ENCODE measurements around the gene ADAT3. TPM values are rescaled to one million over a fixed set of nuclear protein-coding genes. Genes with fewer than 3 reads are reported as not detected.

Gene ADAT3
- total and polyA plus RNA-seq, 2 donors (not counting 1 experiment from before 2014, with no cell fraction given) = 5.3 to 13.4 TPM

- H3K9ac ChIP-seq (ENCODE audit: low read length) = no peak overlapping the region
- peaks cover 0 to 13% of the 10 kb centered on the region in 2 experiments for H3K36me3 ChIP-seq (replicated peaks in 1 of 2; ENCODE audit: control extremely low read depth in 1 of 2, control insufficient read depth in 1 of 2, extremely low read depth in 1 of 2, insufficient read depth in 2 of 2, low read length in 1 of 2)
- peaks cover 56% of the 10 kb centered on the region for H3K79me2 ChIP-seq (ENCODE audit: control insufficient read depth, insufficient read depth, low read length)
- Mint-ChIP-seq H3K4me3 (peak overlapping the region; percentile 99), H3K9me3 (ENCODE audit: insufficient read depth) (no peaks in the 10 kb centered on the region), H3K27me3 (no peaks in the 10 kb centered on the region), H3K27ac (peak overlapping the region; percentile 78), H3K4me1 (peaks cover 33% of the 10 kb centered on the region)
- ATAC-seq (ENCODE audit: low read depth) = no peak
- H3K27ac ChIP-seq (ENCODE audit: low read length in 2 of 2) = peak overlapping the region; percentile 0 to 24
- peaks cover 46% of the 10 kb centered on the region for H4K20me1 ChIP-seq (ENCODE audit: control insufficient read depth, insufficient read depth, low read length, poor library complexity, severe bottlenecking)
- H3K4me2 ChIP-seq (replicated peaks; ENCODE audit: low read depth, low read length, poor library complexity, severe bottlenecking) = peak overlapping the region; percentile 92
- peak; percentile 30 for DNase-seq
- intact Hi-C loops (cut with micrococcal nuclease) = no loop called here
- H3K27me3 ChIP-seq (replicated peaks in 1 of 4; ENCODE audit: control extremely low read depth in 1 of 4, control insufficient read depth in 3 of 4, insufficient read depth in 4 of 4, low read length in 3 of 4) = no peaks in the 10 kb centered on the region
- no peak overlapping the region for H2AFZ ChIP-seq (ENCODE audit: insufficient read depth, low read depth, low read length, poor library complexity, severe bottlenecking)
- CTCF ChIA-PET = no interaction called here
- H3K4me1 ChIP-seq (ENCODE audit: control insufficient read depth in 2 of 2, insufficient read depth in 2 of 2, low read length in 2 of 2) = peaks cover 32 to 50% of the 10 kb centered on the region in 2 donors
- POLR2A ChIA-PET = interaction anchor here (0.6 kb wide), 1 partner anchor 21 kb away, joined by 9 read pairs; no protein-coding TSS in a partner anchor
- H3K9me3 ChIP-seq (ENCODE audit: control extremely low read depth in 1 of 3, control insufficient read depth in 2 of 3, insufficient read depth in 1 of 3, low read length in 2 of 3) = no peaks in the 10 kb centered on the region
- H3K4me3 ChIP-seq (ENCODE audit: control extremely low read depth in 1 of 5, extremely low read depth in 1 of 5, insufficient read depth in 1 of 5, low read depth in 2 of 5, low read length in 4 of 5) = no peak overlapping the region
- 82% methylated on average over 24 of the region's 31 CpGs for WGBS (ENCODE audit: insufficient coverage)
- TF ChIP-seq EZH2 (IDR thresholded peaks at IDR 0.05; ENCODE audit: borderline replicate concordance, insufficient read depth, low read depth, low read length, poor library complexity, severe bottlenecking) = no peak
- TF ChIP-seq, protein P1, sequence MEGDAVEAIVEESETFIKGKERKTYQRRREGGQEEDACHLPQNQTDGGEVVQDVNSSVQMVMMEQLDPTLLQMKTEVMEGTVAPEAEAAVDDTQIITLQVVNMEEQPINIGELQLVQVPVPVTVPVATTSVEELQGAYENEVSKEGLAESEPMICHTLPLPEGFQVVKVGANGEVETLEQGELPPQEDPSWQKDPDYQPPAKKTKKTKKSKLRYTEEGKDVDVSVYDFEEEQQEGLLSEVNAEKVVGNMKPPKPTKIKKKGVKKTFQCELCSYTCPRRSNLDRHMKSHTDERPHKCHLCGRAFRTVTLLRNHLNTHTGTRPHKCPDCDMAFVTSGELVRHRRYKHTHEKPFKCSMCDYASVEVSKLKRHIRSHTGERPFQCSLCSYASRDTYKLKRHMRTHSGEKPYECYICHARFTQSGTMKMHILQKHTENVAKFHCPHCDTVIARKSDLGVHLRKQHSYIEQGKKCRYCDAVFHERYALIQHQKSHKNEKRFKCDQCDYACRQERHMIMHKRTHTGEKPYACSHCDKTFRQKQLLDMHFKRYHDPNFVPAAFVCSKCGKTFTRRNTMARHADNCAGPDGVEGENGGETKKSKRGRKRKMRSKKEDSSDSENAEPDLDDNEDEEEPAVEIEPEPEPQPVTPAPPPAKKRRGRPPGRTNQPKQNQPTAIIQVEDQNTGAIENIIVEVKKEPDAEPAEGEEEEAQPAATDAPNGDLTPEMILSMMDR (IDR thresholded peaks at IDR 0.05) = no peak
These were observed 23.0 kb upstream of the ADAT3 start for GRCh38 chr19:1882089-1882785.
